Stomach smooth muscle (tissue), 2 donors: ENCODE data around the gene MAP3K19.
"Not testable (repeated sequence)": the region's sequence is repeated elsewhere in the genome, so short reads cannot be mapped to it uniquely, and the experiment has no call there.

ENCODE experiments used
- H3K27ac ChIP-seq: one replicate; pipeline ENCODE4 v1.7.0; 2013; ENCODE audit warnings: mild to moderate bottlenecking, low read length, inconsistent platforms
- H3K27me3 ChIP-seq, 2 donors: one replicate each; pipeline ENCODE4 v1.7.0; 2013; ENCODE audit warnings: low read length in 2 of 2; ENCODE audit not compliant: insufficient read depth in 2 of 2, control insufficient read depth in 1 of 2
- H3K36me3 ChIP-seq, 2 donors: one replicate each; pipeline ENCODE4 v1.7.0; 2013; ENCODE audit warnings: low read length in 2 of 2; ENCODE audit not compliant: control insufficient read depth in 2 of 2, insufficient read depth in 2 of 2
- H3K4me1 ChIP-seq: one replicate; pipeline ENCODE4 v1.7.0; 2013; ENCODE audit warnings: low read length; ENCODE audit not compliant: control insufficient read depth, insufficient read depth
- H3K4me3 ChIP-seq, 2 donors: one replicate each; pipeline ENCODE4 v1.7.0; 2013; ENCODE audit warnings: low read length in 2 of 2
- H3K9ac ChIP-seq, 2 donors: one replicate each; pipeline ENCODE4 v1.7.0; 2013; ENCODE audit warnings: low read length in 2 of 2, mild to moderate bottlenecking in 1 of 2
- H3K9me3 ChIP-seq, 2 donors: one replicate each; pipeline ENCODE4 v1.7.0; 2013; ENCODE audit warnings: low read length in 2 of 2; ENCODE audit not compliant: control insufficient read depth in 2 of 2
- donor health status: healthy.
- donor health status: Pancreatic carcinoma.

MAP3K19 gene

GRCh38 chr2:134980639-134981038 is 66.6 kb downstream of the MAP3K19 start:
- H3K27ac ChIP-seq = no peak overlapping the region

GRCh38 chr2:134979221-134979620 is 68.0 kb downstream of the MAP3K19 start:
- Histone ChIP-seq H3K27ac (no peak overlapping the region), H3K9ac (no peak overlapping the region), H3K9me3 (peaks cover 0 to 3% of the 10 kb centered on the region in 2 donors), H3K4me1 (no peaks in the 10 kb centered on the region), H3K27me3 (peaks cover 0 to 2% of the 10 kb centered on the region in 2 donors), H3K36me3 (no peaks in the 10 kb centered on the region), H3K4me3 (no peak overlapping the region)

More at GRCh38 chr2:134980639-134981038, 66.6 kb downstream of the MAP3K19 start:
- Histone ChIP-seq H3K4me1 (no peaks in the 10 kb centered on the region), H3K36me3 (no peaks in the 10 kb centered on the region), H3K4me3 (no peak overlapping the region), H3K9me3 (no peaks in the 10 kb centered on the region), H3K9ac (no peak overlapping the region), H3K27me3 (peaks cover 0 to 1% of the 10 kb centered on the region in 2 donors)

GRCh38 chr2:134977104-134977503 is 70.1 kb downstream of the MAP3K19 start:
- H3K36me3 ChIP-seq, H3K4me3 ChIP-seq, H3K4me1 ChIP-seq, H3K9me3 ChIP-seq, H3K27me3 ChIP-seq, H3K9ac ChIP-seq, H3K27ac ChIP-seq: not testable (repeated sequence)

GRCh38 chr2:134976074-134976702 is 71.1 kb downstream of the MAP3K19 start:
- Histone ChIP-seq H3K4me1 (no peaks in the 10 kb centered on the region), H3K9me3 (peaks cover 0 to 3% of the 10 kb centered on the region in 2 donors)

GRCh38 chr2:134975281-134976009 is 71.8 kb downstream of the MAP3K19 start:
- Histone ChIP-seq H3K9me3 (peaks cover 0 to 3% of the 10 kb centered on the region in 2 donors), H3K9ac (no peak overlapping the region), H3K4me1 (no peaks in the 10 kb centered on the region), H3K27me3 (peaks cover 0 to 2% of the 10 kb centered on the region in 2 donors), H3K36me3 (no peaks in the 10 kb centered on the region), H3K4me3 (no peak overlapping the region), H3K27ac (no peak overlapping the region)

More at GRCh38 chr2:134976074-134976702, 71.1 kb downstream of the MAP3K19 start:
- Histone ChIP-seq H3K9ac (no peak overlapping the region), H3K36me3 (no peaks in the 10 kb centered on the region), H3K4me3 (no peak overlapping the region), H3K27me3 (peaks cover 0 to 2% of the 10 kb centered on the region in 2 donors), H3K27ac (no peak overlapping the region)

GRCh38 chr2:134973241-134974138 is 73.8 kb downstream of the MAP3K19 start:
- peaks cover 0 to 3% of the 10 kb centered on the region in 2 donors for H3K9me3 ChIP-seq
- H3K27ac ChIP-seq = no peak overlapping the region
- H3K27me3 ChIP-seq = peaks cover 0 to 2% of the 10 kb centered on the region in 2 donors
- no peaks in the 10 kb centered on the region for H3K4me1 ChIP-seq
- no peak overlapping the region for H3K9ac ChIP-seq
- no peak overlapping the region for H3K4me3 ChIP-seq
- H3K36me3 ChIP-seq = no peaks in the 10 kb centered on the region

- not testable (repeated sequence) for H3K9me3 ChIP-seq, H3K9ac ChIP-seq, H3K36me3 ChIP-seq, H3K4me3 ChIP-seq, H3K4me1 ChIP-seq, H3K27ac ChIP-seq, H3K27me3 ChIP-seq
Measured at GRCh38 chr2:134967166-134967565, 80.1 kb downstream of the MAP3K19 start.

GRCh38 chr2:134957477-134957876 is 89.8 kb downstream of the MAP3K19 start:
- no peak overlapping the region for H3K27ac ChIP-seq
- peaks cover 19 to 23% of the 10 kb centered on the region in 2 donors for H3K36me3 ChIP-seq

GRCh38 chr2:134955744-134956143 is 91.5 kb downstream of the MAP3K19 start:
- Histone ChIP-seq H3K9me3 (no peaks in the 10 kb centered on the region), H3K4me1 (no peaks in the 10 kb centered on the region), H3K36me3 (peaks cover 23 to 25% of the 10 kb centered on the region in 2 donors), H3K9ac (no peak overlapping the region), H3K4me3 (no peak overlapping the region), H3K27me3 (no peaks in the 10 kb centered on the region), H3K27ac (no peak overlapping the region)

More at GRCh38 chr2:134957477-134957876, 89.8 kb downstream of the MAP3K19 start:
- Histone ChIP-seq H3K27me3 (no peaks in the 10 kb centered on the region), H3K4me3 (no peak overlapping the region), H3K9ac (no peak overlapping the region), H3K4me1 (no peaks in the 10 kb centered on the region), H3K9me3 (no peaks in the 10 kb centered on the region)

- Histone ChIP-seq H3K36me3 (peaks cover 27 to 30% of the 10 kb centered on the region in 2 donors), H3K4me1 (no peaks in the 10 kb centered on the region), H3K27me3 (no peaks in the 10 kb centered on the region), H3K4me3 (no peak overlapping the region), H3K9me3 (no peaks in the 10 kb centered on the region), H3K9ac (no peak overlapping the region), H3K27ac (no peak overlapping the region)
Measured at GRCh38 chr2:134954065-134954464, 93.2 kb downstream of the MAP3K19 start.
